ENCODE data around the gene PIGV.
"Not testable (repeated sequence)": the region's sequence is repeated elsewhere in the genome, so short reads cannot be mapped to it uniquely, and the experiment has no call there.

- not testable (repeated sequence) for TF ChIP-seq EZH2phosphoT487 (IDR thresholded peaks at IDR 0.05; ENCODE audit: insufficient read depth, low read depth); EZH2 (IDR thresholded peaks at IDR 0.05; ENCODE audit: insufficient read depth, poor library complexity, severe bottlenecking)
Measured at GRCh38 chr1:26837665-26838064, 49.9 kb downstream of the PIGV start.
